HG02623 (cell line): ENCODE results near the gene IGFBP2.
A peak's percentile ranks its signal among the peaks of the same experiment; 100 is the strongest.
"Not testable (repeated sequence)": the region's sequence is repeated elsewhere in the genome, so short reads cannot be mapped to it uniquely, and the experiment has no call there.

Experiments
- ATAC-seq: cut with Tn5 transposase; IDR thresholded peaks from one replicate; pipeline ENCODE4 v1.9.1; 2021; ENCODE audit warnings: moderate library complexity; ENCODE audit not compliant: unreplicated experiment

The IGFBP2 gene

GRCh38 chr2:216632952-216633615 lies at the start of gene IGFBP2:
TSS of gene IGFBP2 (plus strand) at chr2:216633420. CDS start at chr2:216633524, 104 bp downstream.
- ATAC-seq = no peak

GRCh38 chr2:216583606-216584005 lies 49.6 kb upstream of the IGFBP2 start:
- ATAC-seq = no peak

GRCh38 chr2:216584112-216584511 lies 49.1 kb upstream of the IGFBP2 start:
- no peak for ATAC-seq

- ATAC-seq = no peak
Measured at GRCh38 chr2:216585441-216585840, 47.8 kb upstream of the IGFBP2 start.

- ATAC-seq = no peak
Measured at GRCh38 chr2:216588861-216589710, 44.1 kb upstream of the IGFBP2 start.

- no peak for ATAC-seq
Measured at GRCh38 chr2:216589791-216590190, 43.4 kb upstream of the IGFBP2 start.

- no peak for ATAC-seq
Measured at GRCh38 chr2:216590780-216591179, 42.4 kb upstream of the IGFBP2 start.

- no peak for ATAC-seq
Measured at GRCh38 chr2:216591480-216591879, 41.7 kb upstream of the IGFBP2 start.

GRCh38 chr2:216594081-216594480 lies 39.1 kb upstream of the IGFBP2 start:
- ATAC-seq = no peak

- ATAC-seq = no peak
Measured at GRCh38 chr2:216596236-216596979, 36.8 kb upstream of the IGFBP2 start.

GRCh38 chr2:216596980-216597509 lies 36.2 kb upstream of the IGFBP2 start:
- no peak for ATAC-seq

GRCh38 chr2:216597825-216598224 lies 35.4 kb upstream of the IGFBP2 start:
- ATAC-seq = not testable (repeated sequence)

- ATAC-seq = no peak
Measured at GRCh38 chr2:216601632-216602409, 31.4 kb upstream of the IGFBP2 start.

GRCh38 chr2:216603010-216603883 lies 30.0 kb upstream of the IGFBP2 start:
- no peak for ATAC-seq

- ATAC-seq = no peak
Measured at GRCh38 chr2:216603884-216604245, 29.4 kb upstream of the IGFBP2 start.

- ATAC-seq = no peak
Measured at GRCh38 chr2:216604458-216604857, 28.8 kb upstream of the IGFBP2 start.

- ATAC-seq = peak; percentile 95
Measured at GRCh38 chr2:216606551-216607276, 26.5 kb upstream of the IGFBP2 start.

- ATAC-seq = no peak
Measured at GRCh38 chr2:216607277-216607560, 26.0 kb upstream of the IGFBP2 start.

- no peak for ATAC-seq
Measured at GRCh38 chr2:216608525-216608924, 24.7 kb upstream of the IGFBP2 start.
